Colonic mucosa (tissue), 4 donors: Measurements from ENCODE around the gene PNPLA6. TPM values are rescaled to one million over a fixed set of nuclear protein-coding genes. Genes with fewer than 3 reads are reported as not detected.
A peak's percentile ranks its signal among the peaks of the same experiment; 100 is the strongest.

Experiments
- DNase-seq: peaks from one replicate; pipeline ENCODE4 v3.0.0-alpha.2; 2020
- H3K27ac ChIP-seq: fragments of 200-600 bp; one replicate; pipeline ENCODE4 v1.8.0; 2021
- H3K27me3 ChIP-seq: fragments of 200-600 bp; one replicate; pipeline ENCODE4 v1.8.0; 2021
- H3K36me3 ChIP-seq: fragments of 200-600 bp; one replicate; pipeline ENCODE4 v1.8.0; 2021
- H3K4me1 ChIP-seq: fragments of 200-600 bp; one replicate; pipeline ENCODE4 v1.8.0; 2021; ENCODE audit warnings: mild to moderate bottlenecking
- H3K4me3 ChIP-seq: fragments of 200-600 bp; one replicate; pipeline ENCODE4 v1.8.0; 2021
- H3K9ac ChIP-seq, 2 donors: one replicate each; pipeline ENCODE4 v1.7.0; 2013; ENCODE audit warnings: control low read depth in 2 of 2, low read depth in 2 of 2, low read length in 2 of 2
- H3K9me3 ChIP-seq: fragments of 200-600 bp; one replicate; pipeline ENCODE4 v1.8.0; 2021
- intact Hi-C: fragments of 100-400 bp; cut with DNase I; formaldehyde crosslinking; loops from one replicate; pipeline ENCODE4 v1.14.1; 2022
- total RNA-seq, 2 donors: library from RNA; stranded (reverse); fragmentation: NEBNext Ultra II Directional in 1 of 2; extraction: Animal tissue kit (Norgen Biotek cat#: 25700) in 1 of 2; gene quantifications; one replicate each; pipeline ENCODE4 v1.2.1, GENCODE V29; 2021
- TF ChIP-seq, protein P1 (sequence below): fragments of 200-600 bp; IDR thresholded peaks from one replicate; pipeline ENCODE4 v1.8.0; 2022; ENCODE audit warnings: antibody characterized with exemption, mild to moderate bottlenecking
- donor health status: healthy.
- donor health status: DM: no; HTN: no; CAD: no.
- donor health status: DM: no; HTN: no; CAD: no.

The PNPLA6 gene
- total RNA-seq, 2 donors from 2014 or later, result 93.0 to 131 TPM

- Histone ChIP-seq H3K9me3 (no peaks in the 10 kb centered on the region), H3K4me3 (no peak overlapping the region), H3K9ac (no peak overlapping the region), H3K36me3 (no peaks in the 10 kb centered on the region), H3K4me1 (no peaks in the 10 kb centered on the region), H3K27me3 (no peaks in the 10 kb centered on the region), H3K27ac (no peak overlapping the region)
- intact Hi-C loops, result no loop called here
- DNase-seq, result peak; percentile 18
- TF ChIP-seq, protein P1, sequence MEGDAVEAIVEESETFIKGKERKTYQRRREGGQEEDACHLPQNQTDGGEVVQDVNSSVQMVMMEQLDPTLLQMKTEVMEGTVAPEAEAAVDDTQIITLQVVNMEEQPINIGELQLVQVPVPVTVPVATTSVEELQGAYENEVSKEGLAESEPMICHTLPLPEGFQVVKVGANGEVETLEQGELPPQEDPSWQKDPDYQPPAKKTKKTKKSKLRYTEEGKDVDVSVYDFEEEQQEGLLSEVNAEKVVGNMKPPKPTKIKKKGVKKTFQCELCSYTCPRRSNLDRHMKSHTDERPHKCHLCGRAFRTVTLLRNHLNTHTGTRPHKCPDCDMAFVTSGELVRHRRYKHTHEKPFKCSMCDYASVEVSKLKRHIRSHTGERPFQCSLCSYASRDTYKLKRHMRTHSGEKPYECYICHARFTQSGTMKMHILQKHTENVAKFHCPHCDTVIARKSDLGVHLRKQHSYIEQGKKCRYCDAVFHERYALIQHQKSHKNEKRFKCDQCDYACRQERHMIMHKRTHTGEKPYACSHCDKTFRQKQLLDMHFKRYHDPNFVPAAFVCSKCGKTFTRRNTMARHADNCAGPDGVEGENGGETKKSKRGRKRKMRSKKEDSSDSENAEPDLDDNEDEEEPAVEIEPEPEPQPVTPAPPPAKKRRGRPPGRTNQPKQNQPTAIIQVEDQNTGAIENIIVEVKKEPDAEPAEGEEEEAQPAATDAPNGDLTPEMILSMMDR, result no peak
These were observed 70.1 kb downstream of the PNPLA6 start for GRCh38 chr19:7605490-7606222.

GRCh38 chr19:7606289-7606688 is 70.8 kb downstream of the PNPLA6 start:
- DNase-seq, result no peak
- no peaks in the 10 kb centered on the region for H3K9me3 ChIP-seq
- no peak overlapping the region for H3K27ac ChIP-seq
- no peaks in the 10 kb centered on the region for H3K4me1 ChIP-seq
- H3K4me3 ChIP-seq, result no peak overlapping the region
- H3K27me3 ChIP-seq, result no peaks in the 10 kb centered on the region
- TF ChIP-seq, protein P1, result no peak
- H3K9ac ChIP-seq, result no peak overlapping the region
- H3K36me3 ChIP-seq, result no peaks in the 10 kb centered on the region
- intact Hi-C loops, result no loop called here

GRCh38 chr19:7607212-7607873 is 71.8 kb downstream of the PNPLA6 start:
- H3K9ac ChIP-seq, result no peak overlapping the region
- H3K36me3 ChIP-seq, result no peaks in the 10 kb centered on the region
- no peaks in the 10 kb centered on the region for H3K4me1 ChIP-seq
- intact Hi-C loops, result no loop called here
- no peak overlapping the region for H3K4me3 ChIP-seq
- TF ChIP-seq, protein P1, result no peak
- DNase-seq, result no peak
- H3K9me3 ChIP-seq, result no peaks in the 10 kb centered on the region
- no peaks in the 10 kb centered on the region for H3K27me3 ChIP-seq
- H3K27ac ChIP-seq, result no peak overlapping the region

DNA sequence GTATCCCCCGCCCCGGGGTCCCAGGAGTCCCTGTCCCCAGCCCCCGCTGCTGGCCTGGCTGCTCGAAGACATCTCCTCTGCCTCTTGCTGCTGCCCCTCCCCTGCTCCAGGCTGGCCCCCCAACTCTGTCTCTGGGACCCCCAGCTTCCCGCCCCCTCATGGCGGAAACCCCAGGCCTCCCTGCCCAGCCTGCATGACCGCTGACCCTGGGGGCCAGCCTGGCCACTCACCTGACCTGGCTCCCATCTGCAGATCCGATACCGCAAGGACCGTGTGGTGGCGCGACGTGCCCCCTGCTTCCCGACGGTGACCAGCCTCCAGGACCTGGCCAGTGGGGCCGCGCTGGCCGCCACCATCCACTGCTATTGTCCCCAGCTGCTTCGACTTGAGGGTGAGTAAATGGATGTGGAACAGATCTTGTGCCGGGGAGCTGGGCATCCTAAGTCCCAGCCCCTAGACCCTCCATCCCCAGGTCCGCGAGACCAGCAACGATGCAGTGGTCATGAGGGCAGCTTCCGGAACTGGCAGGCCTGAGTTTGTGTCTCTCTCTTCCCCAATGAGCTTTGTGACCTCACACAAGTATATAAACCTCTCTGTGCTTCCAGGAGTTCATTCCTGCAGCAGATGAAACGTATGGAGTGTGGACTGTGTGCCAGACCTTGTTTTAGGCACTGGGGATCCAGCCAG is 72.5 kb downstream of the PNPLA6 start:
- Histone ChIP-seq H3K4me3 (no peak overlapping the region), H3K9me3 (no peaks in the 10 kb centered on the region), H3K27me3 (no peaks in the 10 kb centered on the region), H3K9ac (no peak overlapping the region), H3K36me3 (no peaks in the 10 kb centered on the region), H3K4me1 (no peaks in the 10 kb centered on the region), H3K27ac (no peak overlapping the region)
- TF ChIP-seq, protein P1, result no peak
- DNase-seq, result no peak
- intact Hi-C loops, result no loop called here

DNA sequence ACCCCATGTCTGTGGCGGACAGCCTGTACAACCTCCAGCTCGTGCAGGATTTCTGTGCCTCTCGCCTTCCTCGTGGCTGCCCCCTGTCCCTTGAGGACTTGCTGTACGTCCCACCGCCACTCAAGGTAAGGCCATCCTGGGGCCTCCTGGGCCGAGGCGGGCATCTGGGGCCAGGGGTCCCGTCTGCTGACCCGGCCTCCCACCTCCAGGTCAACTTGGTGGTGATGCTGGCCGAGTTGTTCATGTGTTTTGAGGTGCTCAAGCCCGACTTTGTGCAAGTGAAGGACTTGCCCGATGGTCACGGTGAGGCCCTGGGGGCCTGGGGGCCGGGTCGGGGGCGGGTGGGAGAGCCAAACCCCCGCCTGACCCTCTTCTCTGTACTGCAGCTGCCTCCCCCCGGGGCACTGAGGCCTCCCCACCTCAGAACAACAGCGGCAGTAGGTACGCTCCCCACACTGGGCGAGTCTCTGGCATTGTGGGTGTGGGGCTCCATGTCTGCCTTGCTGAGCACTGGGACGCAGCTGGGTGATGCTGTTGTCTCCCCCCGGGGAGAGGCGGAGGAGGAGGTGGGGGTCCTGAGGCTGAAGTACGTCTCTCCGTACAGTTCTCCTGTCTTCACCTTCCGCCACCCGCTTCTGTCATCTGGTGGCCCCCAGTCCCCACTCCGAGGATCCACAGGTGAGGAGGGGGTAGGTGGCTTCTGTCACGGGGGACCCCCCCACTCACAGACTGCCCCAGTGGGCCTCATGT is 75.1 kb downstream of the PNPLA6 start:
- no peaks in the 10 kb centered on the region for H3K27me3 ChIP-seq
- no peaks in the 10 kb centered on the region for H3K36me3 ChIP-seq
- H3K4me1 ChIP-seq, result no peaks in the 10 kb centered on the region
- intact Hi-C loops, result no loop called here
- DNase-seq, result no peak
- no peaks in the 10 kb centered on the region for H3K9me3 ChIP-seq
- no peak overlapping the region for H3K27ac ChIP-seq
- no peak overlapping the region for H3K4me3 ChIP-seq
- TF ChIP-seq, protein P1, result no peak
- H3K9ac ChIP-seq, result no peak overlapping the region
